Heart left ventricle (tissue), 16 donors: ENCODE results near the gene GALNT18. TPM values are rescaled to one million over a fixed set of nuclear protein-coding genes. Genes with fewer than 3 reads are reported as not detected.

Experiments
- ATAC-seq, 4 donors: fragments of 200-7000 bp; cut with Tn5 transposase; one replicate each; pipeline ENCODE4 v1.9.1; 2020 to 2022; ENCODE audit warnings: moderate library complexity in 4 of 4, mild to moderate bottlenecking in 3 of 4, moderate number of reproducible peaks in 1 of 4
- DNase-seq, 5 donors: peaks; one replicate each; pipeline ENCODE4 v3.0.0-alpha.2; 2020
- H3K27ac ChIP-seq, 12 donors: fragments of 200-600 bp; sonication (generic) in 4 of 12; one replicate each; pipeline versions ENCODE4 v1.5.0 to v1.8.0; 2016 to 2022; ENCODE audit warnings: mild to moderate bottlenecking in 2 of 12
- H3K27me3 ChIP-seq, 9 donors: fragments of 200-600 bp; sonication (generic) in 2 of 9; one replicate each; pipeline versions ENCODE4 v1.5.1 to v1.8.0; 2016 to 2022; ENCODE audit warnings: mild to moderate bottlenecking in 3 of 9
- H3K36me3 ChIP-seq, 9 donors: fragments of 200-600 bp; sonication (generic) in 2 of 9; one replicate each; pipeline versions ENCODE4 v1.5.0 to v1.8.0; 2018 to 2022; ENCODE audit warnings: mild to moderate bottlenecking in 2 of 9
- H3K4me1 ChIP-seq, 12 donors: fragments of 200-600 bp; sonication (generic) in 4 of 12; one replicate each; pipeline versions ENCODE4 v1.5.0 to v1.8.0; 2016 to 2022; ENCODE audit warnings: mild to moderate bottlenecking in 3 of 12
- H3K4me3 ChIP-seq, 12 donors: fragments of 200-600 bp; sonication (generic) in 4 of 12; one replicate each; pipeline versions ENCODE4 v1.5.0 to v1.8.0; 2017 to 2022; ENCODE audit warnings: mild to moderate bottlenecking in 9 of 12, moderate library complexity in 4 of 12
- H3K9me3 ChIP-seq, 12 donors: fragments of 200-600 bp; sonication (generic) in 4 of 12; one replicate each; pipeline versions ENCODE4 v1.5.0 to v1.8.0; 2016 to 2022; ENCODE audit warnings: mild to moderate bottlenecking in 1 of 12
- CTCF ChIP-seq, 12 donors: fragments of 200-600 bp; sonication (generic) in 4 of 12; IDR thresholded peaks; one replicate each; pipeline versions ENCODE4 v1.5.0 to v1.8.0; 2018 to 2022; ENCODE audit warnings: antibody characterized with exemption in 12 of 12, mild to moderate bottlenecking in 5 of 12
- POLR2A ChIP-seq, 2 donors: fragments of 450-650 bp; IDR thresholded peaks; one replicate each; pipeline ENCODE4 v1.6.1; 2017; ENCODE audit warnings: antibody characterized with exemption in 2 of 2, mild to moderate bottlenecking in 2 of 2, moderate library complexity in 2 of 2
- WGBS, 4 donors: extraction: QIAGEN DNeasy Blood & Tissue Kit in 2 of 4; methylation state at CpG; one replicate each; pipeline versions ENCODE4 v1.1.5 to v1.1.7; 2013 to 2018; 5-methylcytosine and 5-hydroxymethylcytosine counted together
- intact Hi-C, 10 donors: fragments of 100-400 bp; cut with DNase I; formaldehyde crosslinking; loops; one replicate each; pipeline versions ENCODE4 v1.11.1 to v1.14.2; 2022
- polyA plus RNA-seq, 2 donors: library from polyadenylated mRNA; stranded (reverse); fragments of 200-250 nt; gene quantifications; one replicate each; pipeline ENCODE4 v1.2.3, GENCODE V29; 2013
- total RNA-seq, 9 donors: library from RNA; depleted of rRNA in 2 of 9; stranded (reverse); fragments of >200 nt in 2 of 9; fragmentation: NEBNext Ultra II Directional in 3 of 9; extraction: Animal tissue kit (Norgen Biotek cat#: 25700) in 3 of 9; gene quantifications; one replicate each; pipeline versions ENCODE4 v1.1.0 to v1.2.4, GENCODE V29; 2016 to 2023
- donor health status: ischemic (EF 13 %, LVEDD 7.1; RV severe dilation, severe dysfunction).
- donor health status: healthy with polysubstance abuse.
- donor health status: DM: no; HTN: yes; CAD: no.
- donor health status: DM: no; HTN: no; CAD: no.
- donor health status: ischemic (EF 25% LVEDD 6.9; RV normal size, moderate dysfunction).
- donor health status: ischemic (EF 25% LVEDD 5.7; RV mildly dilated, moderate dysfunction).
- donor health status: healthy.
- donor health status: DM: yes; HTN: yes; CAD: no.
- donor health status: ischemic (EF 35%, LVEDD 5.7; RV mildly dilated, moderate dysfunction).
- donor health status: nonischemic (EF 11% LVEDD 7.7; RV severe dilation, severe dysfunction).
- donor health status: DM: yes; HTN: yes; CAD: no.
- donor health status: PGD.
- donor health status: ischemic (EF 29% LVEDD 5.4; RV normal size, mild dysfunction).
- donor health status: nonischemic (EF 23%, LVEDD 6.1; RV moderate dilation, normal function).

The GALNT18 gene
- total and polyA plus RNA-seq, 11 donors: 9.0 to 31.8 (median 17.3) TPM

GRCh38 chr11:11338304-11338703 lies 283.5 kb downstream of the GALNT18 start:
- ATAC-seq: no peak
- H3K27ac ChIP-seq: no peak overlapping the region
- no peaks in the 10 kb centered on the region for H3K4me1 ChIP-seq
- TF ChIP-seq POLR2A (IDR thresholded peaks at IDR 0.05) (no peak), CTCF (IDR thresholded peaks at IDR 0.05) (no peak)
- no peak for DNase-seq
- no peak overlapping the region for H3K4me3 ChIP-seq
- H3K27me3 ChIP-seq: no peaks in the 10 kb centered on the region
- WGBS, 4 donors: 91 to 96% (median 94%) methylated on average over 1 of the region's 1 CpG
- peaks cover 0 to 57% (median 2%) of the 10 kb centered on the region in 9 donors for H3K36me3 ChIP-seq
- no peaks in the 10 kb centered on the region for H3K9me3 ChIP-seq
- intact Hi-C loops: no loop called here

- Histone ChIP-seq H3K27ac (no peak overlapping the region), H3K4me3 (no peak overlapping the region), H3K36me3 (peaks cover 0 to 66% (median 9%) of the 10 kb centered on the region in 9 donors), H3K9me3 (no peaks in the 10 kb centered on the region), H3K27me3 (no peaks in the 10 kb centered on the region), H3K4me1 (no peaks in the 10 kb centered on the region)
- DNase-seq (no peak), ATAC-seq (no peak)
- WGBS, 4 donors: 86 to 94% (median 92%) methylated on average over 4 of the region's 4 CpGs
- intact Hi-C loops: no loop called here
- TF ChIP-seq CTCF (IDR thresholded peaks at IDR 0.05): no peak
- no peak for TF ChIP-seq POLR2A (IDR thresholded peaks at IDR 0.05)
Measured at GRCh38 chr11:11336664-11337063, 285.1 kb downstream of the GALNT18 start.

GRCh38 chr11:11335043-11335442 lies 286.8 kb downstream of the GALNT18 start:
- no peaks in the 10 kb centered on the region for H3K27me3 ChIP-seq
- no peak for TF ChIP-seq POLR2A (IDR thresholded peaks at IDR 0.05)
- no peak for TF ChIP-seq CTCF (IDR thresholded peaks at IDR 0.05)
- no peak overlapping the region for H3K4me3 ChIP-seq
- no peaks in the 10 kb centered on the region for H3K4me1 ChIP-seq
- no peaks in the 10 kb centered on the region for H3K9me3 ChIP-seq
- intact Hi-C loops: no loop called here
- WGBS, 4 donors: 82 to 89% (median 86%) methylated on average over 2 of the region's 2 CpGs
- H3K27ac ChIP-seq: no peak overlapping the region
- peaks cover 0 to 82% (median 19%) of the 10 kb centered on the region in 9 donors for H3K36me3 ChIP-seq
- no peak for DNase-seq
- ATAC-seq: no peak

GRCh38 chr11:11334607-11335006 lies 287.2 kb downstream of the GALNT18 start:
- no peaks in the 10 kb centered on the region for H3K27me3 ChIP-seq
- ATAC-seq (no peak), DNase-seq (no peak)
- no peak overlapping the region for H3K4me3 ChIP-seq
- intact Hi-C loops: no loop called here
- peaks cover 0 to under 1% (median 0%) of the 10 kb centered on the region in 12 donors for H3K4me1 ChIP-seq
- 77 to 87% (median 80%) methylated on average over 4 of the region's 4 CpGs for WGBS, 4 donors
- peaks cover 0 to 81% (median 19%) of the 10 kb centered on the region in 9 donors for H3K36me3 ChIP-seq
- H3K27ac ChIP-seq: no peak overlapping the region
- H3K9me3 ChIP-seq: no peaks in the 10 kb centered on the region
- TF ChIP-seq CTCF (IDR thresholded peaks at IDR 0.05): no peak
- TF ChIP-seq POLR2A (IDR thresholded peaks at IDR 0.05): no peak
